Tibial artery (tissue), 4 donors: Measurements from ENCODE around the gene ZSWIM6.

Experiments
- DNase-seq, 2 donors: peaks; one replicate each; pipeline ENCODE4 v3.0.0-alpha.2; 2019
- H3K27ac ChIP-seq, 2 donors: fragments of 200-600 bp; sonication (generic) in 1 of 2; 1 replicate in 1 of 2; 2 replicates in 1 of 2; pipeline ENCODE4 v1.5.1; 2018 to 2019; ENCODE audit warnings: mild to moderate bottlenecking in 1 of 2
- H3K27me3 ChIP-seq, 2 donors: fragments of 200-600 bp; sonication (generic) in 1 of 2; one replicate each; pipeline versions ENCODE4 v1.5.1 to v1.6.0; 2016 to 2019
- H3K36me3 ChIP-seq, 3 donors: fragments of 200-600 bp; sonication (generic) in 2 of 3; one replicate each; pipeline ENCODE4 v1.5.1; 2016 to 2019; ENCODE audit warnings: mild to moderate bottlenecking in 2 of 3
- H3K4me1 ChIP-seq, 4 donors: fragments of 200-600 bp; sonication (generic) in 2 of 4; 1 replicate in 3 of 4; 2 replicates in 1 of 4; pipeline ENCODE4 v1.5.1; 2016 to 2019
- H3K4me3 ChIP-seq, 2 donors: fragments of 200-600 bp; sonication (generic) in 1 of 2; 1 replicate in 1 of 2; 2 replicates in 1 of 2; pipeline ENCODE4 v1.5.1; 2018 to 2019; ENCODE audit warnings: mild to moderate bottlenecking in 2 of 2
- H3K9me3 ChIP-seq, 3 donors: fragments of 200-600 bp; sonication (generic) in 1 of 3; one replicate each; pipeline ENCODE4 v1.5.1; 2016 to 2019
- intact Hi-C: fragments of 100-400 bp; cut with DNase I; formaldehyde crosslinking; loops from one replicate; pipeline ENCODE4 v1.15.0; 2023; ENCODE audit warnings: low total_unique reads
- TF ChIP-seq, protein P1 (sequence below), 2 experiments: fragments of 200-600 bp in 1 of 2; fragments of 450-650 bp in 1 of 2; IDR thresholded peaks; one replicate each; pipeline ENCODE4 v1.5.1; 2017 to 2019; ENCODE audit warnings: antibody characterized with exemption in 2 of 2, mild to moderate bottlenecking in 1 of 2, moderate library complexity in 1 of 2

Gene ZSWIM6

DNA sequence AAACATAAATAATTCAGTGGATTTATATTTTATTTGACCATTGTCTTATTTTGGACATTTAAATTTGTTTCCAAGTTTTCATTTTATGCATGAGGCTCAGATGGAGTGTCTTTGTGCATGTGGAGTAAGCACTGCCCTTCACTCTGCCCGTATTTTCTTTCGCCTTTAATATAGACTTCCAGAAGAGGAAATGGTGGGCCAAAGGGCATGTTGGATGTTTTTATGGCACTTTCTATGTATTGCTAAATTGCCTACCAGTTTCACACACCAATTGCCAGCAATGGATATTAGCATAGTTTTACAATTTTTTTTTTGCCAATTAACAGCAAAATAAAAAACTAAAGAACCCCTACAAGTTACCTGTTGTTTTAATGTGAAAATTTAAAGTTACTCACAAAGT is 38.4 kb downstream of the ZSWIM6 start:
- intact Hi-C loops = no loop called here
- TF ChIP-seq, protein P1, sequence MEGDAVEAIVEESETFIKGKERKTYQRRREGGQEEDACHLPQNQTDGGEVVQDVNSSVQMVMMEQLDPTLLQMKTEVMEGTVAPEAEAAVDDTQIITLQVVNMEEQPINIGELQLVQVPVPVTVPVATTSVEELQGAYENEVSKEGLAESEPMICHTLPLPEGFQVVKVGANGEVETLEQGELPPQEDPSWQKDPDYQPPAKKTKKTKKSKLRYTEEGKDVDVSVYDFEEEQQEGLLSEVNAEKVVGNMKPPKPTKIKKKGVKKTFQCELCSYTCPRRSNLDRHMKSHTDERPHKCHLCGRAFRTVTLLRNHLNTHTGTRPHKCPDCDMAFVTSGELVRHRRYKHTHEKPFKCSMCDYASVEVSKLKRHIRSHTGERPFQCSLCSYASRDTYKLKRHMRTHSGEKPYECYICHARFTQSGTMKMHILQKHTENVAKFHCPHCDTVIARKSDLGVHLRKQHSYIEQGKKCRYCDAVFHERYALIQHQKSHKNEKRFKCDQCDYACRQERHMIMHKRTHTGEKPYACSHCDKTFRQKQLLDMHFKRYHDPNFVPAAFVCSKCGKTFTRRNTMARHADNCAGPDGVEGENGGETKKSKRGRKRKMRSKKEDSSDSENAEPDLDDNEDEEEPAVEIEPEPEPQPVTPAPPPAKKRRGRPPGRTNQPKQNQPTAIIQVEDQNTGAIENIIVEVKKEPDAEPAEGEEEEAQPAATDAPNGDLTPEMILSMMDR (IDR thresholded peaks at IDR 0.05) = no peak
- H3K27me3 ChIP-seq = no peaks in the 10 kb centered on the region
- H3K9me3 ChIP-seq = no peaks in the 10 kb centered on the region
- no peak overlapping the region for H3K4me3 ChIP-seq
- no peak for DNase-seq
- H3K27ac ChIP-seq = no peak overlapping the region
- H3K36me3 ChIP-seq = no peaks in the 10 kb centered on the region
- H3K4me1 ChIP-seq = peaks cover 0 to 9% (median 0%) of the 10 kb centered on the region in 4 donors

DNA sequence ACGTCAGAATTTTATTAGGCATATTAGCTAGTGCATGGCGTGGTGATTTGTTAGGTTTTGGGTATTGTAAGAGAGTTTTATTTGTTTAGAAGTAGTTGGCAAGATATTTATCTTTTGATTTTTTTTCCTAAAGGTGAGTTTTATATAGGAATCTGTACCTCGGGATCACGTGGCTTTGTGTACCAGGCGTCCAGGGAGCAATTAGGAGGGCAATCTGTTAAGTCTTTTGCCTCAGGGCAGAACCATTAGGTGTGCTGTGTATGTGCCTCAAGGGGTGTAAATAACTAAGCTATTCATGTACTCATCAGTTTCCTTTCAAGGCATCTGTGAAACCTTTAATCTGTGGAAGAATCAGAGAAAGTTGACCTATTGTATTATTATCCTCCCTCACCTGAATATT is 39.4 kb downstream of the ZSWIM6 start:
- Histone ChIP-seq H3K36me3 (no peaks in the 10 kb centered on the region), H3K9me3 (no peaks in the 10 kb centered on the region), H3K27me3 (no peaks in the 10 kb centered on the region), H3K27ac (no peak overlapping the region), H3K4me1 (peaks cover 0 to 9% (median 0%) of the 10 kb centered on the region in 4 donors), H3K4me3 (no peak overlapping the region)
- intact Hi-C loops = no loop called here
- TF ChIP-seq, protein P1 (IDR thresholded peaks at IDR 0.05) = no peak
- no peak for DNase-seq

DNA sequence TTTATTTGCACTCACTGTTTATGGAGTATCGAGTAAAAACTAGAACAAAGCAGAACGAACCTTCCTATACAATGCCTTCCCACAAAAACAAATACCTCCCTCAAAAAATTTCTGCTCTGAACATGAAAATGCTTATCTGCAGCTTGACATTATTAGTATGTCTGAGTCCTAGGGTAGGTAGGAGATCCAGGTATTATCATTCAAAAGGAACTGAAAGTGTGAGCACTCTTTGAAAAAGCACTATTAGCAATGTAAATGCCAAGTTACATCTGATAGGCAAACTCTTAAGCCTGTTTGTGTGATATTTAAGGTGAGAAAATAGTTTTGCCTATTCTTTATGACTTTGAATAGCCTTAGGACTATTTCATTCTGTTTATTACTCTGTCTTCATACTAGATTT is 47.6 kb downstream of the ZSWIM6 start:
- Histone ChIP-seq H3K36me3 (no peaks in the 10 kb centered on the region), H3K27ac (no peak overlapping the region), H3K4me3 (no peak overlapping the region), H3K4me1 (no peaks in the 10 kb centered on the region), H3K9me3 (no peaks in the 10 kb centered on the region), H3K27me3 (no peaks in the 10 kb centered on the region)
- TF ChIP-seq, protein P1 (IDR thresholded peaks at IDR 0.05) = no peak
- intact Hi-C loops = loop anchor here (2.0 kb wide), 1 partner anchor 15 kb away; no protein-coding TSS in a partner anchor
- DNase-seq = no peak

DNA sequence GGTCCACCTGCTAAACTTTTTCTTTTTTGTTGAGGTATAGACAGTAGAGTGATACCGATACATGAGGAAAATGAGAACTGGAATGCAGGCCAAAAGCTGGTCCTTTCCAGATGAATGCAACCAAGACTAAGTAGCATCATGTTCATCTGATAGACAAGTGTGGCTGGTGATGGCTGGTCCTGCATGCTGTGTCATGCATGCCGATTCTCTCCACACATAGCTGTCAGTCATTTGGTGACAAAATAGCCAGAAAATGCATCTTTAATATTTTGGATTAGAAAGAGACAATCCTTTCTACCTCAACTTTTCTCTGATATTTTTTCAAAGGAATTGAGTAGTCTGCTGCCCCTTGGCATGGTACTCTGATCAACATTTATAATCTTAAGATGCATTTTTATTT is 49.9 kb downstream of the ZSWIM6 start:
- Histone ChIP-seq H3K27ac (no peak overlapping the region), H3K27me3 (no peaks in the 10 kb centered on the region), H3K9me3 (no peaks in the 10 kb centered on the region), H3K36me3 (no peaks in the 10 kb centered on the region), H3K4me3 (no peak overlapping the region), H3K4me1 (peaks cover 0 to 6% (median 0%) of the 10 kb centered on the region in 4 donors)
- DNase-seq = no peak
- intact Hi-C loops = no loop called here
- TF ChIP-seq, protein P1 (IDR thresholded peaks at IDR 0.05) = no peak

DNA sequence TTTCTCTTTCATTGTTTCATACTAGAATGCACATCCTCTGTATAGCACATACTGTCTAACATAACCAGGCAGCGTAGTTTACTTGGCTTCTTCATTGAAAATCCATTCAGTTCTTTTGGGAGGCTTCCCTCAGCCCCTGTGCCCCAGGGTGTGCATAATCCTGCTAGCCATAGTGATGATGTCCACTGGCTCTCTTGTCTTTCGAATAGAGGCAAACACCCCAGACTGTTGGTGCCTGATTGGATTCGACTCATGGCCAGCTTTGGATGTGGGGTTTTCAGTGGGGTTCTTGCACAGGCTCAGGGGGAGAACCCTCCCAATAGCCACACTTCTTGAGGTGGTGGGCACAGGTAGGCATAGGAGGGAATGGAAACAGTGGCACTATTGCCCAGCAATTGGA is 53.6 kb downstream of the ZSWIM6 start:
- Histone ChIP-seq H3K27ac (no peak overlapping the region), H3K27me3 (no peaks in the 10 kb centered on the region), H3K36me3 (no peaks in the 10 kb centered on the region), H3K9me3 (no peaks in the 10 kb centered on the region), H3K4me1 (peaks cover 0 to 6% (median 0%) of the 10 kb centered on the region in 4 donors), H3K4me3 (no peak overlapping the region)
- TF ChIP-seq, protein P1 (IDR thresholded peaks at IDR 0.05) = no peak
- no peak for DNase-seq
- intact Hi-C loops = no loop called here
